Erythroblast (primary cell): ENCODE measurements around the gene RAB40C.

Experiments used
- GATA1 ChIP-seq: IDR thresholded peaks from 2 replicates; pipeline ENCODE4 v1.6.1; 2011; ENCODE audit warnings: low read depth, mild to moderate bottlenecking, control low read depth, low read length, moderate library complexity
- POLR2A ChIP-seq: IDR thresholded peaks from 2 replicates; pipeline ENCODE4 v1.6.1; 2011; ENCODE audit warnings: mild to moderate bottlenecking, low read length

GRCh38 chr16:591892-592517 lies 2.1 kb downstream of the RAB40C start:
- TF ChIP-seq POLR2A (no peak), GATA1 (no peak)
